Measurements from ENCODE around the gene PSMD13.
"Not testable (repeated sequence)": the region's sequence is repeated elsewhere in the genome, so short reads cannot be mapped to it uniquely, and the experiment has no call there.

Gene PSMD13

GRCh38 chr11:236774-237767 lies at the start of gene PSMD13:
TSS of gene PSMD13 (plus strand) at chr11:236976. CDS start at chr11:237050, 74 bp downstream.
- DNase-seq (ENCODE audit: low read depth in 2 of 3, low spot score in 2 of 3) = peak; percentile 75 to 82 (median 75)

DNA sequence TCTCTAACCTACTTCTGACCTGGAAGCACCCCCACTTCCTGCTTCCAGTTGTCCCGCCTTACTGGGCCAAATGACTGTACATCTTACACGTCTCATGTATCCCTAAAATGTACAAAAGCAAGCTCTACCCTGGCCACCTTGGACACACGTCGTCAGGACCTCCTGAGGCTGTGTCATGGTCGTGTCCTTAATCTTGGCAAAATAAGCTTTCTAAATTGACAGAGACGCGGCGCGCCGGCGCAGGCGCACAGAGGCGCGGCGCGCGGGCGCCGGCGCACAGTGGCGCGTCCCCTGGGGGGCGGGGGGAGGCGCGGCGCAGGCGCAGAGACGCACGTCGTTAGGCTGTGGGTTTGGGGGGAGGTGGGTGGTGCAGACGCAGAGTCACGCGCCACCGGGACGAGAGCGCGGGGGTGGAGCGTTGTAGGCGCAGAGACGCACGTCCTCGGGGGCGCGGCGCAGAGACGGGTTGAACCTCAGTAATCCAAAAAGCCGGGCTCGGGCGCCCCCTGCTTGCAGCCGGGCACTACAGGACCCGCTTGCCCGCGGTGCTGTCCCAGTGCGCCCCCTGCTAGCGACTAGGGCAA lies 47.5 kb upstream of the PSMD13 start:
- not testable (repeated sequence) for DNase-seq (ENCODE audit: low read depth in 2 of 3, low spot score in 2 of 3)

- not testable (repeated sequence) for DNase-seq (ENCODE audit: low read depth in 2 of 3, low spot score in 2 of 3)
These were observed 46.9 kb upstream of the PSMD13 start for GRCh38 chr11:189843-190311.

- not testable (repeated sequence) for DNase-seq (ENCODE audit: low read depth in 2 of 3, low spot score in 2 of 3)
These were observed 46.2 kb upstream of the PSMD13 start for GRCh38 chr11:190546-190945.

- not testable (repeated sequence) for DNase-seq (ENCODE audit: low read depth in 2 of 3, low spot score in 2 of 3)
These were observed 45.0 kb upstream of the PSMD13 start for GRCh38 chr11:191490-192478.

GRCh38 chr11:192674-193128 lies 44.1 kb upstream of the PSMD13 start, which contains the start of gene SCGB1C1:
TSS of gene SCGB1C1 (plus strand) at chr11:193078. CDS start at chr11:193100, 22 bp downstream.
- not testable (repeated sequence) for DNase-seq (ENCODE audit: low read depth in 2 of 3, low spot score in 2 of 3)

GRCh38 chr11:193481-193880 lies 43.3 kb upstream of the PSMD13 start:
- DNase-seq (ENCODE audit: low read depth in 2 of 3, low spot score in 2 of 3) = not testable (repeated sequence)

- DNase-seq (ENCODE audit: low read depth in 2 of 3, low spot score in 2 of 3) = no peak
These were observed 39.7 kb upstream of the PSMD13 start for GRCh38 chr11:196786-197731.

GRCh38 chr11:197741-198235 lies 39.0 kb upstream of the PSMD13 start:
- DNase-seq (ENCODE audit: low read depth in 2 of 3, low spot score in 2 of 3) = no peak

GRCh38 chr11:198236-198806 lies 38.5 kb upstream of the PSMD13 start:
- DNase-seq (ENCODE audit: low read depth in 2 of 3, low spot score in 2 of 3) = no peak

- DNase-seq (ENCODE audit: low read depth in 2 of 3, low spot score in 2 of 3) = no peak
These were observed 37.7 kb upstream of the PSMD13 start for GRCh38 chr11:199004-199581.

DNA sequence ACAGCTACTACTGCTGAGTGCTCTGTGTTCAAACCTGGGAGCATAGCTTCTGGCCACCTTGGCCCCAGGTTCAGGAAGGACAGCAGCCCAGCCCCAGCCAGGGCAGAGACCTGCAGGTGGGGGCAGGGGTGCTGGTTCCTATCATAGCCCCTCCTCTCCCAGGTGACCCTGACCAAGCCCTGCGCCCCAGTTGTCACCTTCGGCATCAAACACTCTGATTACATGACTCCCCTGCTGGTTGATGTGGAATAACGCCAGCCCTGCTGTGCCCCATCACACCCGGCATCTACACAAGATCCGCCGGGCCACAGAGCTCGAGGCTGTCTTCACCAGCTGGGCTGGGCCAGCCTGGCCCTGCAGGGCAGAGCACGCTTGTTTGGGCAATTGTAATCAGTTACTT lies 37.0 kb upstream of the PSMD13 start:
- DNase-seq (ENCODE audit: low read depth in 2 of 3, low spot score in 2 of 3) = no peak

DNA sequence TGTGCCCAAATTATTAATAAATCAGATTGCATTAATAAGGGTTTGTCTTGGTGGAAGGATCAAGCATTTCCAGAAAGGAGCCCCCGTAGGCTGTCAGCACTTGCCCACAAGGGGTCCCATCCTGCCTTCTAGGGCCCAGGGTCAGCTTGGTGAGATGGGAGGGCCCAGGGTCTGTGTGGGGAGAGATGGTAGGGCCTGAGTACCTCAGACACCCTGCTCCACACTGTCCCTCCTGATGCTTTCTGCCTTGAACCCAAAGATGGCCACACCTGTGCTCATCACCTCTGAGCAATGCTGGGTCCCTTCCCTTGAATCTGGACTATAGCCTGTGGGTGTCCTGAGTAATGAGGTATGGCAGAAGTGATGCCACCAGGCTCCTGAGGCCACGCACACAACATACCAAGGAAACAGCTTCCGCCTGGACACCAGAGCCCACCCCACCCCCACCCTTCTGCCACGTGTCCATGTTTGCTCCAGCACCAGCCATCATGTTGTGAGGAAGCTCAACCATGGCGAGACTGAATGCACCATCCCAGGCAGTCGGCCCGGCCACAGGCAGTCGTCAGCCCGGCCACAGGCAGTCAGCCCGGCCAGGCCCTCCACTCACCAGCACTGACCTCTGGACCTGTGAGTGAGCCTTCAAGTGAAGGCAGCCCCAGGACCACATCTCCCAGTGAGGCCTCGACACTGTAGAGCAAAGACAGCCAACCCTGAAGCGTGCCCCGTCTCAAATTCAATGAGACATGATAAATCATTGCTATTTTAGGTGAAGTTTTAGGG lies 36.4 kb upstream of the PSMD13 start:
- no peak for DNase-seq (ENCODE audit: low read depth in 2 of 3, low spot score in 2 of 3)

DNA sequence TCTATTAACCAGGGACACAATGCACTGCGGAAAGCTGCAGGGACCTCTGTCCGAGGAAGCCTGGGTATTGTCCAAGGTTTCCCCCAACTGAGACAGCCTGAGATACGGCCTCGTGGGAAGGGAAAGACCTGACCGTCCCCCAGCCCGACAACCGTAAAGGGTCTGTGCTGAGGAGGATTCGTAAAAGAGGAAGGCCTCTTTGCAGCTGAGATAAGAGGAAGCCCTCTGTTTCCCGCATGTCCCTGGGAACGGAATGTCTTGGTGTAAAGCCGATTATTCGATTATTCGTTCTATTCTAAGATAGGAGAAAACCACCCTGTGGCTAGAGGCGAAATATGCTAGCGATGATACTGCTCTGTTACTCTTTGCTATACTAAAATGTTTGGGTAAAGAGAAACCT lies 34.8 kb upstream of the PSMD13 start:
- DNase-seq (ENCODE audit: low read depth in 2 of 3, low spot score in 2 of 3) = no peak

- no peak for DNase-seq (ENCODE audit: low read depth in 2 of 3, low spot score in 2 of 3)
These were observed 34.3 kb upstream of the PSMD13 start for GRCh38 chr11:202490-202889.

DNA sequence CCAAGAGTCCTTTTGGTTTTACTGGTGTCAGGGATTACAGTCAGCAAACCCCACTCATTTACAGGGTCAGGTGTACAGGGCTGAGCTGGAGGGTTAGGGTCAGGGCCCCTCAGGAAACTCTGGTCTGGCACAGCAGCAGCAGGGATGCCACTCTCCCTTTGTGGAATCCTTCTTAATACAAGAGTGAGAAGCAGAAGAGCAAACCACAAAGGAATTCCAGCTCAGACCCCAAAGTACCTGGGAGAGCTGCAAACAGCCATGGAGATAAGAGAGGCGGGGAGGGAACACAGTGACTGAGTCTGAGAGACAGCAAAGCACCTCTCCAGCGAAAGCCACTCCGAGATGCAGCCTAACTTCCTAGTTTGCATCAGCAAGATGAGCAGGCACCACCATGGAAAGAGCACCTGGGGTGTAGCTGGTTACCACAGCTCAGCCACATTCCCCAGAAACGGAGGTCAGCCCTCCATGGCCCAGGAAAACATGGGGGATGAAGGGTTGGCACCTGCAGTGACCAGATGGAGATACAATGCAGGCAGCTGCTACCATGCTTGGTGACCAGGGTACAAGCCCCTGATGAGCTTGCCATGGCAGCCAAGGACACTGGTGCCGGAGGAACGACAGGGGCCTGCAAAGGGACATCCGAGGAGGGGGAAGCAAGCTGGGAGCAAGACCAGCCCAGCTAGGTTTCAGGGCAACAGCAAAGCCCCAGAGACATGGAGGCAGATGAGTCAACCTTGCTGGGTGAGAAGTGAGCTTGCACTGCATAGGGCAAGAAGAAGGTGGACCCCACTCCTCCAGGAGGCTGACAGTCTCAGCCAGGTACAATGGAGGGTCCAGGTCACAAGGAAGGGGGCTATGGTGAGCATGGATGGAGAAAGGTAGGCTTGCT lies 33.5 kb upstream of the PSMD13 start:
- DNase-seq (ENCODE audit: low read depth in 2 of 3, low spot score in 2 of 3) = no peak

Measured in activated CD8-positive, alpha-beta memory T cell treated with anti-CD3 and anti-CD28 coated beads for 48 hours (primary cell).